Measurements from ENCODE around the gene YPEL2. TPM values are rescaled to one million over a fixed set of nuclear protein-coding genes. Genes with fewer than 3 reads are reported as not detected.

The YPEL2 gene
- total RNA-seq, 1 donor from 2014 or later: 41.1 TPM

- peaks cover 2% of the 10 kb centered on the region for H3K9me3 ChIP-seq (ENCODE audit: insufficient read depth, low read depth, low read length)
Observed at GRCh38 chr17:59437791-59438281, 106.4 kb downstream of the YPEL2 start.

GRCh38 chr17:59439262-59439661 is 107.8 kb downstream of the YPEL2 start:
- peaks cover 11% of the 10 kb centered on the region for H3K4me1 ChIP-seq (ENCODE audit: insufficient read depth, low read length)
- H3K27me3 ChIP-seq (ENCODE audit: insufficient read depth, low read length): no peaks in the 10 kb centered on the region
- no peak overlapping the region for H3K27ac ChIP-seq (ENCODE audit: low read depth, low read length)
- H4K20me1 ChIP-seq (ENCODE audit: insufficient read depth, low read length): no peaks in the 10 kb centered on the region
- H3K9me3 ChIP-seq (ENCODE audit: insufficient read depth, low read depth, low read length): no peaks in the 10 kb centered on the region
- no peak overlapping the region for H3K4me3 ChIP-seq (ENCODE audit: insufficient read depth, low read depth, low read length)
- no peak for FAIRE-seq
- H3K79me2 ChIP-seq (ENCODE audit: insufficient read depth, low read length): no peaks in the 10 kb centered on the region
- no peak overlapping the region for H3K4me3 Mint-ChIP-seq (ENCODE audit: unreplicated experiment)
- H3K36me3 Mint-ChIP-seq (ENCODE audit: low read depth, unreplicated experiment): no peaks in the 10 kb centered on the region
- no peak for DNase-seq (ENCODE audit: low read depth)
- TF ChIP-seq CTCF (IDR thresholded peaks at IDR 0.05; ENCODE audit: insufficient read depth, low read depth, low read length) (no peak), EZH2 (IDR thresholded peaks at IDR 0.05; ENCODE audit: insufficient read depth, low read length) (no peak)
- H3K36me3 ChIP-seq (ENCODE audit: insufficient read depth, low read length): no peaks in the 10 kb centered on the region
- H3K4me2 ChIP-seq (ENCODE audit: low read length): no peak overlapping the region
- H3K27ac Mint-ChIP-seq (ENCODE audit: unreplicated experiment): peak overlapping the region; percentile 77
- H2AFZ ChIP-seq (ENCODE audit: low read depth, low read length): no peak overlapping the region
- no peaks in the 10 kb centered on the region for H3K9me3 Mint-ChIP-seq (ENCODE audit: unreplicated experiment)
- H3K4me1 Mint-ChIP-seq (ENCODE audit: low read depth, unreplicated experiment): peaks cover 26% of the 10 kb centered on the region
- H3K27me3 Mint-ChIP-seq (ENCODE audit: low read depth, unreplicated experiment): no peaks in the 10 kb centered on the region
- H3K9ac ChIP-seq (ENCODE audit: low read length): no peak overlapping the region

More at GRCh38 chr17:59437791-59438281, 106.4 kb downstream of the YPEL2 start:
- Histone ChIP-seq H3K36me3 (ENCODE audit: insufficient read depth, low read length) (no peaks in the 10 kb centered on the region), H2AFZ (ENCODE audit: low read depth, low read length) (no peak overlapping the region), H3K9ac (ENCODE audit: low read length) (no peak overlapping the region), H3K4me2 (ENCODE audit: low read length) (no peak overlapping the region), H3K4me3 (ENCODE audit: insufficient read depth, low read depth, low read length) (no peak overlapping the region), H3K79me2 (ENCODE audit: insufficient read depth, low read length) (no peaks in the 10 kb centered on the region), H3K27me3 (ENCODE audit: insufficient read depth, low read length) (no peaks in the 10 kb centered on the region), H3K4me1 (ENCODE audit: insufficient read depth, low read length) (peaks cover 11% of the 10 kb centered on the region), H3K27ac (ENCODE audit: low read depth, low read length) (no peak overlapping the region), H4K20me1 (ENCODE audit: insufficient read depth, low read length) (no peaks in the 10 kb centered on the region)
- Mint-ChIP-seq H3K9me3 (ENCODE audit: unreplicated experiment) (no peaks in the 10 kb centered on the region), H3K4me3 (ENCODE audit: unreplicated experiment) (no peak overlapping the region), H3K27me3 (ENCODE audit: low read depth, unreplicated experiment) (no peaks in the 10 kb centered on the region), H3K36me3 (ENCODE audit: low read depth, unreplicated experiment) (no peaks in the 10 kb centered on the region), H3K4me1 (ENCODE audit: low read depth, unreplicated experiment) (peaks cover 28% of the 10 kb centered on the region), H3K27ac (ENCODE audit: unreplicated experiment) (no peak overlapping the region)
- FAIRE-seq: no peak
- DNase-seq (ENCODE audit: low read depth): no peak
- TF ChIP-seq CTCF (IDR thresholded peaks at IDR 0.05; ENCODE audit: insufficient read depth, low read depth, low read length) (no peak), EZH2 (IDR thresholded peaks at IDR 0.05; ENCODE audit: insufficient read depth, low read length) (no peak)

GRCh38 chr17:59439741-59440211 is 108.3 kb downstream of the YPEL2 start:
- TF ChIP-seq EZH2 (IDR thresholded peaks at IDR 0.05; ENCODE audit: insufficient read depth, low read length) (no peak), CTCF (IDR thresholded peaks at IDR 0.05; ENCODE audit: insufficient read depth, low read depth, low read length) (no peak)
- no peaks in the 10 kb centered on the region for H3K36me3 Mint-ChIP-seq (ENCODE audit: low read depth, unreplicated experiment)
- DNase-seq (ENCODE audit: low read depth): no peak
- peak overlapping the region; percentile 77 for H3K27ac Mint-ChIP-seq (ENCODE audit: unreplicated experiment)
- H3K79me2 ChIP-seq (ENCODE audit: insufficient read depth, low read length): no peaks in the 10 kb centered on the region
- no peaks in the 10 kb centered on the region for H3K9me3 Mint-ChIP-seq (ENCODE audit: unreplicated experiment)
- H3K9me3 ChIP-seq (ENCODE audit: insufficient read depth, low read depth, low read length): no peaks in the 10 kb centered on the region
- H3K9ac ChIP-seq (ENCODE audit: low read length): no peak overlapping the region
- no peaks in the 10 kb centered on the region for H3K27me3 Mint-ChIP-seq (ENCODE audit: low read depth, unreplicated experiment)
- peak overlapping the region; percentile 36 for H2AFZ ChIP-seq (ENCODE audit: low read depth, low read length)
- no peak overlapping the region for H3K4me2 ChIP-seq (ENCODE audit: low read length)
- H3K4me3 ChIP-seq (ENCODE audit: insufficient read depth, low read depth, low read length): no peak overlapping the region
- H4K20me1 ChIP-seq (ENCODE audit: insufficient read depth, low read length): no peaks in the 10 kb centered on the region
- FAIRE-seq: no peak
- no peaks in the 10 kb centered on the region for H3K36me3 ChIP-seq (ENCODE audit: insufficient read depth, low read length)
- peaks cover 23% of the 10 kb centered on the region for H3K4me1 Mint-ChIP-seq (ENCODE audit: low read depth, unreplicated experiment)
- no peaks in the 10 kb centered on the region for H3K27me3 ChIP-seq (ENCODE audit: insufficient read depth, low read length)
- no peak overlapping the region for H3K27ac ChIP-seq (ENCODE audit: low read depth, low read length)
- H3K4me3 Mint-ChIP-seq (ENCODE audit: unreplicated experiment): no peak overlapping the region
- H3K4me1 ChIP-seq (ENCODE audit: insufficient read depth, low read length): peaks cover 10% of the 10 kb centered on the region

Data from astrocyte (in vitro differentiated cells and primary cell).